Measurements from ENCODE around the gene TCP11. TPM values are rescaled to one million over a fixed set of nuclear protein-coding genes. Genes with fewer than 3 reads are reported as not detected.
"Not testable (repeated sequence)": the region's sequence is repeated elsewhere in the genome, so short reads cannot be mapped to it uniquely, and the experiment has no call there.

Gene TCP11
- total and polyA plus RNA-seq, 2 experiments from 2014 or later, result 0.27 to 0.54 TPM

- DNase-seq (ENCODE audit: low read depth in 1 of 2, low spot score in 1 of 2), result no peak
- Histone ChIP-seq H3K4me1 (ENCODE audit: low read depth) (no peaks in the 10 kb centered on the region), H3K27me3 (peaks cover 16% of the 10 kb centered on the region), H3K4me3 (no peak overlapping the region), H3K27ac (no peak overlapping the region), H3K9me3 (ENCODE audit: low read depth) (no peaks in the 10 kb centered on the region), H3K36me3 (no peaks in the 10 kb centered on the region)
- no peak for TF ChIP-seq CTCF (IDR thresholded peaks at IDR 0.05; ENCODE audit: low read depth, low read length)
Observed at GRCh38 chr6:35128042-35128441, 13.1 kb downstream of the TCP11 start.

- Histone ChIP-seq H3K36me3 (no peaks in the 10 kb centered on the region), H3K27ac (no peak overlapping the region), H3K4me1 (ENCODE audit: low read depth) (no peaks in the 10 kb centered on the region), H3K4me3 (no peak overlapping the region), H3K27me3 (peaks cover 16% of the 10 kb centered on the region), H3K9me3 (ENCODE audit: low read depth) (no peaks in the 10 kb centered on the region)
- DNase-seq (ENCODE audit: low read depth in 1 of 2, low spot score in 1 of 2), result no peak
- TF ChIP-seq CTCF (IDR thresholded peaks at IDR 0.05; ENCODE audit: low read depth, low read length), result no peak
Observed at GRCh38 chr6:35124356-35124755, 16.8 kb downstream of the TCP11 start.

DNA sequence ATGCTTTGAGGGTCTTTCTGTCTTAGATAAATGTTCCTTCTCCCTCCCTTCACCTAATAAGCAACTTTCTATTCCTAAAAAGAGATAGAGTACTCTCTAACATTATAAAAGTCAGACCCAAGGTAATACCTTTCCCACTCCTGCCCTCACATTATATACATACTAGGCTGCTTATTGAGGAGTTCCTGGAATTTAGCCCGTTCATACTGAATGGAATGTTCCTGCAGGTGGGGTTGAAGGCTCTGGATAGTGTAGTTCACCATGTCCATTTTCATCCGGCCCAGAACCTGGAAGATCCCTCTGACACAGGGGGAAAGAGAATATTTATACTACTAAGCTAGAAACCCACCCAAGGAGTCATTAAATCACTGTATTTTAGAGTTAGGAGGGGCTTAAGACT is 20.4 kb downstream of the TCP11 start:
- Histone ChIP-seq H3K4me3 (no peak overlapping the region), H3K36me3 (no peaks in the 10 kb centered on the region), H3K27ac (no peak overlapping the region), H3K4me1 (ENCODE audit: low read depth) (no peaks in the 10 kb centered on the region), H3K27me3 (peaks cover under 1% of the 10 kb centered on the region), H3K9me3 (ENCODE audit: low read depth) (no peaks in the 10 kb centered on the region)
- DNase-seq (ENCODE audit: low read depth in 1 of 2, low spot score in 1 of 2), result no peak
- TF ChIP-seq CTCF (IDR thresholded peaks at IDR 0.05; ENCODE audit: low read depth, low read length), result no peak

- Histone ChIP-seq H3K9me3 (ENCODE audit: low read depth) (peaks cover 3% of the 10 kb centered on the region), H3K4me3 (no peak overlapping the region), H3K27ac (peak overlapping the region; percentile 32), H3K27me3 (no peaks in the 10 kb centered on the region), H3K4me1 (ENCODE audit: low read depth) (no peaks in the 10 kb centered on the region), H3K36me3 (no peaks in the 10 kb centered on the region)
- DNase-seq (ENCODE audit: low read depth in 1 of 2, low spot score in 1 of 2), result no peak
- no peak for TF ChIP-seq CTCF (IDR thresholded peaks at IDR 0.05; ENCODE audit: low read depth, low read length)
Observed at GRCh38 chr6:35108309-35108885, 32.7 kb downstream of the TCP11 start.

- H3K4me3 ChIP-seq; H3K9me3 ChIP-seq (ENCODE audit: low read depth); H3K27ac ChIP-seq; H3K36me3 ChIP-seq; H3K4me1 ChIP-seq (ENCODE audit: low read depth); H3K27me3 ChIP-seq; DNase-seq (ENCODE audit: low read depth in 1 of 2, low spot score in 1 of 2): not testable (repeated sequence)
Observed at GRCh38 chr6:35107761-35108160, 33.4 kb downstream of the TCP11 start.

GRCh38 chr6:35107208-35107607 is 33.9 kb downstream of the TCP11 start:
- H3K27me3 ChIP-seq; DNase-seq (ENCODE audit: low read depth in 1 of 2, low spot score in 1 of 2); H3K9me3 ChIP-seq (ENCODE audit: low read depth); H3K4me3 ChIP-seq; H3K27ac ChIP-seq; H3K36me3 ChIP-seq; H3K4me1 ChIP-seq (ENCODE audit: low read depth): not testable (repeated sequence)

GRCh38 chr6:35106061-35106460 is 35.1 kb downstream of the TCP11 start:
- not testable (repeated sequence) for H3K4me3 ChIP-seq; H3K27me3 ChIP-seq; DNase-seq (ENCODE audit: low read depth in 1 of 2, low spot score in 1 of 2); H3K36me3 ChIP-seq; H3K27ac ChIP-seq; H3K4me1 ChIP-seq (ENCODE audit: low read depth); H3K9me3 ChIP-seq (ENCODE audit: low read depth)

Measured in cardiac muscle cell (in vitro differentiated cells and primary cell).